T-cell (primary cell): ENCODE data around the gene PCIF1. TPM values are rescaled to one million over a fixed set of nuclear protein-coding genes. Genes with fewer than 3 reads are reported as not detected.

ENCODE experiments used
- ATAC-seq, 4 experiments: fragments of 200-7000 bp in 3 of 4; fragments of 150-1000 bp in 1 of 4; cut with Tn5 transposase; replicated peaks in 1 of 4; 1 replicate in 3 of 4; 2 replicates in 1 of 4; pipeline ENCODE4 v1.10.0; 2021; ENCODE audit warnings: moderate library complexity in 3 of 4, mild to moderate bottlenecking in 2 of 4, moderate number of reproducible peaks in 1 of 4
- CTCF ChIA-PET, 2 donors: fragments of 300-600 bp; sonication (Branson Sonifier 250); formaldehyde crosslinking; loops; one replicate each; lab custom pipeline; 2022; ENCODE audit warnings: antibody characterized with exemption in 2 of 2; lab: Charles Lee
- POLR2A ChIA-PET, 2 donors: fragments of 300-600 bp; sonication (Branson Sonifier 250); formaldehyde crosslinking; loops; one replicate each; lab custom pipeline; 2022; ENCODE audit warnings: antibody characterized with exemption in 2 of 2; lab: Charles Lee
- DNase-seq, 35 experiments: peaks; one replicate each; pipeline versions ENCODE4 v3.0.0 to v3.0.0-alpha.2; 2013 to 2023
- H3K27ac ChIP-seq: one replicate; pipeline ENCODE4 v1.5.1; 2013; ENCODE audit warnings: low read length
- H3K27me3 ChIP-seq, 2 experiments: replicated peaks in 1 of 2; 1 replicate in 1 of 2; 2 replicates in 1 of 2; pipeline versions ENCODE4 v1.6.1 to v1.7.0; 2013; ENCODE audit warnings: low read length in 1 of 2, mixed read lengths in 1 of 2; ENCODE audit not compliant: control insufficient read depth in 2 of 2, insufficient read depth in 2 of 2; ENCODE audit errors: extremely low read depth in 1 of 2
- H3K36me3 ChIP-seq, 2 donors: 1 replicate in 1 of 2; 2 replicates in 1 of 2; pipeline versions ENCODE4 v1.6.1 to v1.7.0; 2013; ENCODE audit warnings: low read length in 1 of 2; ENCODE audit not compliant: control insufficient read depth in 2 of 2, insufficient read depth in 1 of 2; ENCODE audit errors: extremely low read depth in 1 of 2
- H3K4me1 ChIP-seq, 2 experiments: 1 replicate in 1 of 2; 2 replicates in 1 of 2; pipeline versions ENCODE4 v1.6.1 to v1.7.0; 2013; ENCODE audit warnings: low read length in 2 of 2, mixed read lengths in 1 of 2; ENCODE audit not compliant: insufficient read depth in 2 of 2, control insufficient read depth in 1 of 2; ENCODE audit errors: extremely low read depth in 1 of 2
- H3K4me3 ChIP-seq, 2 donors: 1 replicate in 1 of 2; 2 replicates in 1 of 2; pipeline versions ENCODE4 v1.5.1 to v1.7.0; 2013; ENCODE audit warnings: mild to moderate bottlenecking in 2 of 2, low read length in 1 of 2, moderate library complexity in 1 of 2; ENCODE audit not compliant: control insufficient read depth in 1 of 2; ENCODE audit errors: extremely low read depth in 1 of 2
- H3K9me3 ChIP-seq: 2 replicates; pipeline ENCODE4 v1.7.0; 2013
- H3K27ac Mint-ChIP-seq, 2 donors: one replicate each; pipeline ENCODE4 v1.8.0; 2020 to 2021; ENCODE audit warnings: mild to moderate bottlenecking in 2 of 2, mixed read lengths in 2 of 2
- H3K27me3 Mint-ChIP-seq, 2 donors: one replicate each; pipeline ENCODE4 v1.8.0; 2021 to 2022; ENCODE audit warnings: mixed read lengths in 2 of 2
- H3K36me3 Mint-ChIP-seq: one replicate; pipeline ENCODE4 v1.8.0; 2021; ENCODE audit warnings: mixed read lengths
- H3K4me1 Mint-ChIP-seq, 3 donors: one replicate each; pipeline ENCODE4 v1.8.0; 2020 to 2022; ENCODE audit warnings: mixed read lengths in 3 of 3, mild to moderate bottlenecking in 1 of 3
- H3K4me3 Mint-ChIP-seq, 3 donors: one replicate each; pipeline ENCODE4 v1.8.0; 2020 to 2022; ENCODE audit warnings: mild to moderate bottlenecking in 3 of 3, mixed read lengths in 3 of 3, moderate library complexity in 3 of 3
- H3K9me3 Mint-ChIP-seq, 3 donors: one replicate each; pipeline ENCODE4 v1.8.0; 2020 to 2022; ENCODE audit warnings: mixed read lengths in 3 of 3
- WGBS: methylation state at CpG from one replicate; pipeline ENCODE4 v1.1.5; 2013; ENCODE audit warnings: missing lambda C conversion rate; ENCODE audit not compliant: insufficient coverage; 5-methylcytosine and 5-hydroxymethylcytosine counted together
- total RNA-seq, 35 experiments: library from RNA in 6 of 35; stranded (reverse) in 6 of 35; fragments of 120-200 nt in 1 of 35; gene quantifications; one replicate each; pipeline versions ENCODE4 v1.2.1 to v1.2.4 and lab custom pipeline; 2013 to 2026

The PCIF1 gene
- total RNA-seq, 5 donors from 2014 or later (not counting 1 experiment from before 2014, with no cell fraction given) = 74.4 to 78.7 (median 74.6) TPM

GRCh38 chr20:45971675-45972499, 37.4 kb downstream of the PCIF1 start, which contains the start of gene ZNF335:
Gene ZNF335, minus strand, starts transcription at chr20:45972203. Its CDS starts 793 bp downstream, at chr20:45971410.
- peak; percentile 86 to 97 (median 92) for DNase-seq
- Mint-ChIP-seq H3K36me3 (peaks cover 6% of the 10 kb centered on the region), H3K4me3 (peak within 1 kb of the TSS; percentile 81 to 82 (median 81)), H3K4me1 (peaks cover 27 to 31% (median 29%) of the 10 kb centered on the region in 3 donors), H3K27me3 (peaks cover 0 to 3% of the 10 kb centered on the region in 2 donors), H3K9me3 (no peaks in the 10 kb centered on the region), H3K27ac (peak within 1 kb of the TSS; percentile 100)
- H3K27me3 ChIP-seq = no peaks in the 10 kb centered on the region
- H3K9me3 ChIP-seq = no peaks in the 10 kb centered on the region
- peaks cover 16 to 29% of the 10 kb centered on the region in 2 donors for H3K36me3 ChIP-seq
- peak within 1 kb of the TSS; percentile 93 to 99 for H3K4me3 ChIP-seq
- ChIA-PET POLR2A (interaction anchor here in 1 of 2 donors (1.2 to 3.0 kb wide), 3 partner anchors 35 to 180 kb away, joined by 3 to 23 read pairs (median 10); partner anchors contain the start of genes DNTTIP1, PCIF1 and WFDC3), CTCF (interaction anchor here in 1 of 2 donors (1.6 kb wide), 1 partner anchor 38 kb away, joined by 3 read pairs; no protein-coding TSS in a partner anchor)
- H3K27ac ChIP-seq = peak within 1 kb of the TSS; percentile 99
- H3K4me1 ChIP-seq = peaks cover 13 to 38% of the 10 kb centered on the region in 2 experiments
- under 1% methylated on average over 71 of the region's 72 CpGs for WGBS
- peak; percentile 84 to 87 (median 86) for ATAC-seq

- H3K9me3 ChIP-seq = no peaks in the 10 kb centered on the region
- peak overlapping the region; percentile 81 to 82 (median 81) for H3K4me3 Mint-ChIP-seq
- WGBS = 0% methylated on average over 4 of the region's 29 CpGs
- peaks cover 27 to 31% (median 29%) of the 10 kb centered on the region in 3 donors for H3K4me1 Mint-ChIP-seq
- peak overlapping the region; percentile 93 to 99 for H3K4me3 ChIP-seq
- H3K27ac ChIP-seq = peak overlapping the region; percentile 99
- no peaks in the 10 kb centered on the region for H3K27me3 ChIP-seq
- no peaks in the 10 kb centered on the region for H3K9me3 Mint-ChIP-seq
- ChIA-PET POLR2A (interaction anchor here in 1 of 2 donors (1.2 kb wide), 1 partner anchor 181 kb away, joined by 3 read pairs; the partner anchor contains the start of genes DNTTIP1 and WFDC3), CTCF (interaction anchor here in 1 of 2 donors (1.6 kb wide), 1 partner anchor 39 kb away, joined by 3 read pairs; no protein-coding TSS in a partner anchor)
- peaks cover 8 to 22% of the 10 kb centered on the region in 2 donors for H3K36me3 ChIP-seq
- peak overlapping the region; percentile 100 for H3K27ac Mint-ChIP-seq
- H3K27me3 Mint-ChIP-seq = peaks cover 0 to 3% of the 10 kb centered on the region in 2 donors
- ATAC-seq (no peak), DNase-seq (no peak)
- no peaks in the 10 kb centered on the region for H3K36me3 Mint-ChIP-seq
- peaks cover 13 to 38% of the 10 kb centered on the region in 2 experiments for H3K4me1 ChIP-seq
Measured at GRCh38 chr20:45972500-45973183, 38.2 kb downstream of the PCIF1 start.

DNA sequence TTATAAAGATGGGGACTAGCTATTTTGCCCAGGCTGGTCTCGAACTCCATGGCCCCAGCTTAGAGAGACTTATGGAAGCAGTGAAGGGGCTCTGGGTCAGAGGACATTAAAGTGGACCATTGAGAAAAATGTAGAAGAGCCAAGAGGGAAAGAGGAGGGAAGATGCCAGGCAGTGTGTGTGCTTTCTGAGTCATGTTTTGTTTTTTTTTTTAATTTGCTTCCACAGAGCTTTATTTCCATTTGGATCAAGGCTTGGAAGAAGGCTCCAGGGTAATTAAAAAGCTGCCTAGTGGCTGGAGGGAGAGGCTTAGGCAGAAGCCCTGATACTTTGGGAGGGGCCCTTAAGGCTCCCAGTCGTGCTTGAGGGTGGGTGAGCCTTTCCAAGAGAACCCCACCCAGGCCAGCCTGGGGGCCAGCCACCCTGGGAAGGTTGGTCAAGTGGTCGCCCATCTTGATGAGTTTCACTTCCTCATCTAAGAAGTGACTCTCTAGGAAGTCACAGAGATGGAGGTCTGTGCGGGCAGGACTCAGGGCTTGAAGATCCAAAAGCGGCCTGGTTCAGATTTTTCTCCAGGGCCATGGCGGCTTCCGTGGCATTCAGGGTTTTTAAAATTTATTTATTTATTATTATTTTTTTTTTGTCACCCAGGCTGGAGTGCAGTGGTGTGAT, 40.5 kb downstream of the PCIF1 start:
- ATAC-seq = no peak
- H3K27ac Mint-ChIP-seq = no peak overlapping the region
- Histone ChIP-seq H3K27me3 (no peaks in the 10 kb centered on the region), H3K36me3 (no peaks in the 10 kb centered on the region), H3K4me1 (peaks cover 11 to 18% of the 10 kb centered on the region in 2 experiments), H3K27ac (no peak overlapping the region), H3K9me3 (no peaks in the 10 kb centered on the region), H3K4me3 (no peak overlapping the region)
- H3K4me1 Mint-ChIP-seq = peaks cover 16 to 17% (median 17%) of the 10 kb centered on the region in 3 donors
- H3K4me3 Mint-ChIP-seq = no peak overlapping the region
- ChIA-PET CTCF (no interaction called here), POLR2A (interaction anchor here in 1 of 2 donors (0.6 kb wide), 1 partner anchor 151 kb away, joined by 3 read pairs; no protein-coding TSS in a partner anchor)
- H3K9me3 Mint-ChIP-seq = no peaks in the 10 kb centered on the region
- H3K36me3 Mint-ChIP-seq = no peaks in the 10 kb centered on the region
- 100% methylated on average over 1 of the region's 7 CpGs for WGBS
- no peak for DNase-seq
- H3K27me3 Mint-ChIP-seq = peaks cover 0 to 3% of the 10 kb centered on the region in 2 donors

DNA sequence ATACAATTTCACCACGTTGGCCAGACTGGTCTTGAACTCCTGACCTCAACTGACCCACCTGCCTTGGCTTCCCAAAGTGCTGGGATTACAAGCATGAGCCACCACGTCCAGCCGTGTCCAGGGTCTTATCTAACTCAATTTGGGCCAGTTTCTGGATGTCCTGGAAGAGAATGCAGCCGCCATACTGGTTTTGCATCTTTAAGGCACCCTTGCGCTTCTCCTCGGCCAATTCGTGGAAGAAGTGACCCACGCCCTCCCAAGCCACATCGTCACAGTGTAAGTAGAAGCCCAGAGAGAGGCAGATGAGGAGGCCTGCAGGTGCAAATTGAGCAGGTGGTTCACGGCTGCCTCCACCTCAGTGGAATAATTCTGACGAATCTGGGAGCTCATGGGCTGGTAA, 41.2 kb downstream of the PCIF1 start:
- H3K27me3 Mint-ChIP-seq = peaks cover 0 to 3% of the 10 kb centered on the region in 2 donors
- no peak overlapping the region for H3K4me3 ChIP-seq
- ChIA-PET POLR2A (no interaction called here), CTCF (no interaction called here)
- DNase-seq (no peak), ATAC-seq (no peak)
- H3K27me3 ChIP-seq = no peaks in the 10 kb centered on the region
- no peaks in the 10 kb centered on the region for H3K36me3 Mint-ChIP-seq
- no peak overlapping the region for H3K4me3 Mint-ChIP-seq
- H3K27ac ChIP-seq = no peak overlapping the region
- no peaks in the 10 kb centered on the region for H3K9me3 ChIP-seq
- no peak overlapping the region for H3K27ac Mint-ChIP-seq
- peaks cover 9 to 12% (median 11%) of the 10 kb centered on the region in 3 donors for H3K4me1 Mint-ChIP-seq
- no peaks in the 10 kb centered on the region for H3K9me3 Mint-ChIP-seq
- no peaks in the 10 kb centered on the region for H3K36me3 ChIP-seq
- H3K4me1 ChIP-seq = peaks cover 5 to 11% of the 10 kb centered on the region in 2 experiments
- 87% methylated on average over 11 of the region's 11 CpGs for WGBS

- no peak overlapping the region for H3K27ac Mint-ChIP-seq
- H3K4me3 ChIP-seq = no peak overlapping the region
- DNase-seq = no peak
- peaks cover 7 to 11% (median 9%) of the 10 kb centered on the region in 3 donors for H3K4me1 Mint-ChIP-seq
- H3K9me3 ChIP-seq = no peaks in the 10 kb centered on the region
- no peak overlapping the region for H3K27ac ChIP-seq
- POLR2A ChIA-PET = no interaction called here
- ATAC-seq = no peak
- peaks cover under 1 to 7% of the 10 kb centered on the region in 2 experiments for H3K4me1 ChIP-seq
- peaks cover 0 to under 1% of the 10 kb centered on the region in 2 experiments for H3K27me3 ChIP-seq
- CTCF ChIA-PET = interaction anchor here in 1 of 2 donors (0.6 kb wide), 1 partner anchor 38 kb away, joined by 6 read pairs; no protein-coding TSS in a partner anchor
- no peak overlapping the region for H3K4me3 Mint-ChIP-seq
- peaks cover 0 to 3% of the 10 kb centered on the region in 2 donors for H3K27me3 Mint-ChIP-seq
- H3K36me3 ChIP-seq = no peaks in the 10 kb centered on the region
- H3K36me3 Mint-ChIP-seq = no peaks in the 10 kb centered on the region
- 100% methylated on average over 5 of the region's 6 CpGs for WGBS
- no peaks in the 10 kb centered on the region for H3K9me3 Mint-ChIP-seq
Measured at GRCh38 chr20:45976086-45976485, 41.6 kb downstream of the PCIF1 start.
